HepG2 (cell line): ENCODE data around the gene PPP1R12B. TPM values are rescaled to one million over a fixed set of nuclear protein-coding genes. Genes with fewer than 3 reads are reported as not detected.

Experiments
- ATAC-seq: fragments of 200-7000 bp; cut with Tn5 transposase; 3 replicates; pipeline ENCODE4 v1.9.1; 2020; ENCODE audit warnings: mild to moderate bottlenecking, moderate library complexity
- BruUV-seq: library from RNA; stranded (reverse); fragments of 400-500 nt; replicated peaks from 2 replicates; lab custom pipeline; 2021; lab: Mats Ljungman, UMichigan
- CTCF ChIA-PET: fragments of 300-600 bp; formaldehyde crosslinking; extraction: SDS; loops from one replicate; lab custom pipeline; 2021; ENCODE audit warnings: low total read pairs, inconsistent platforms, low intra/inter-chr PET ratio; lab: Yijun Ruan, JAX
- POLR2A ChIA-PET: fragments of 350-600 bp; sonication (Branson Sonifier 250); formaldehyde crosslinking; loops from one replicate; lab custom pipeline; 2020; ENCODE audit warnings: antibody characterized with exemption, inconsistent platforms; lab: Yijun Ruan, JAX
- DNase-seq: peaks from one replicate; pipeline ENCODE4 v3.0.0-alpha.2; 2015; ENCODE audit warnings: low spot score
- FAIRE-seq: peaks from 3 replicates; lab custom pipeline; 2011; peaks lifted over from hg19 to GRCh38; lab: Jason Lieb, UNC
- H2AFZ ChIP-seq: one replicate; pipeline ENCODE4 v1.6.1; 2011; ENCODE audit warnings: low read length, inconsistent platforms
- H3K27ac ChIP-seq: fragments of 300-600 bp; 3 replicates; pipeline ENCODE4 v1.8.0; 2011; ENCODE audit warnings: mixed run types, mild to moderate bottlenecking, mixed read lengths, low read length, inconsistent platforms; ENCODE audit not compliant: insufficient read depth; ENCODE audit errors: extremely low read length
- H3K27me3 ChIP-seq, 2 experiments: fragments of 200-600 bp in 1 of 2; 2 replicates in 1 of 2; 3 replicates in 1 of 2; pipeline versions ENCODE4 v1.6.0 to v1.8.0; 2011; ENCODE audit warnings: low read length in 2 of 2, mild to moderate bottlenecking in 2 of 2, moderate library complexity in 2 of 2, inconsistent platforms in 1 of 2; ENCODE audit not compliant: insufficient read depth in 2 of 2, control insufficient read depth in 1 of 2
- H3K36me3 ChIP-seq, 2 experiments: fragments of 200-600 bp in 1 of 2; replicated peaks in 1 of 2; 2 replicates in 1 of 2; 3 replicates in 1 of 2; pipeline versions ENCODE4 v1.5.1 to v1.8.0; 2011; ENCODE audit warnings: low read length in 2 of 2, inconsistent platforms in 1 of 2; ENCODE audit not compliant: insufficient read depth in 2 of 2, control insufficient read depth in 1 of 2
- H3K4me1 ChIP-seq: 2 replicates; pipeline ENCODE4 v1.5.1; 2012; ENCODE audit warnings: low read length, inconsistent platforms; ENCODE audit not compliant: insufficient read depth
- H3K4me2 ChIP-seq: 2 replicates; pipeline ENCODE4 v1.6.0; 2011; ENCODE audit warnings: low read depth, low read length, inconsistent platforms
- H3K4me3 ChIP-seq, 3 experiments: fragments of 200-600 bp in 1 of 3; sonication (generic), shearing (Covaris generic) in 1 of 3; replicated peaks in 1 of 3; 2 replicates each; pipeline ENCODE4 v1.5.1; 2011 to 2016; ENCODE audit warnings: low read length in 3 of 3, inconsistent platforms in 2 of 3, low read depth in 2 of 3, mild to moderate bottlenecking in 2 of 3, control low read depth in 1 of 3, mixed read lengths in 1 of 3; ENCODE audit not compliant: insufficient read depth in 1 of 3
- H3K79me2 ChIP-seq: one replicate; pipeline ENCODE4 v1.6.1; 2011; ENCODE audit warnings: low read length, inconsistent platforms; ENCODE audit not compliant: insufficient read depth
- H3K9ac ChIP-seq: 2 replicates; pipeline ENCODE4 v1.6.0; 2011; ENCODE audit warnings: mild to moderate bottlenecking, low read depth, low read length, inconsistent platforms; ENCODE audit not compliant: insufficient read depth
- H3K9me3 ChIP-seq: 2 replicates; pipeline ENCODE4 v1.5.1; 2012; ENCODE audit warnings: mild to moderate bottlenecking, low read length
- H4K20me1 ChIP-seq: 2 replicates; pipeline ENCODE4 v1.6.0; 2011; ENCODE audit warnings: inconsistent platforms, mild to moderate bottlenecking, low read length, moderate library complexity; ENCODE audit not compliant: insufficient read depth
- BCL6 ChIP-seq: IDR thresholded peaks from 2 replicates; pipeline ENCODE4 v1.6.1; 2016; ENCODE audit warnings: missing genetic modification reagents, missing compliant biosample characterization
- FOSL1 ChIP-seq: sonication (generic); formaldehyde crosslinking; IDR thresholded peaks from 2 replicates; pipeline ENCODE4 v1.9.0; 2021; ENCODE audit warnings: missing genetic modification reagents, borderline replicate concordance
- PHF20 ChIP-seq: sonication (generic); formaldehyde crosslinking; IDR thresholded peaks from 2 replicates; pipeline ENCODE4 v1.5.0; 2020; ENCODE audit warnings: mild to moderate bottlenecking, missing genetic modification reagents
- PHF21A ChIP-seq: sonication (generic); formaldehyde crosslinking; IDR thresholded peaks from 2 replicates; pipeline ENCODE4 v1.5.0; 2020; ENCODE audit warnings: mild to moderate bottlenecking, missing genetic modification reagents
- POLR2A ChIP-seq, 2 experiments: IDR thresholded peaks; 2 replicates each; pipeline ENCODE4 v1.6.1; 2011; ENCODE audit warnings: low read depth in 2 of 2, low read length in 2 of 2, mild to moderate bottlenecking in 1 of 2, moderate library complexity in 1 of 2; ENCODE audit not compliant: insufficient read depth in 1 of 2
- RBAK ChIP-seq: sonication (generic); formaldehyde crosslinking; IDR thresholded peaks from 2 replicates; pipeline ENCODE4 v1.5.1; 2020; ENCODE audit warnings: mild to moderate bottlenecking, missing genetic modification reagents
- RBM39 ChIP-seq: fragments of 200-400 bp; formaldehyde crosslinking; IDR thresholded peaks from one replicate; pipeline ENCODE4 v1.6.1; 2018; ENCODE audit warnings: antibody characterized with exemption, mild to moderate bottlenecking, low read depth, low read length; ENCODE audit not compliant: poor library complexity, severe bottlenecking
- TCF7 ChIP-seq: sonication (generic); IDR thresholded peaks from 2 replicates; pipeline ENCODE4 v1.6.1; 2016; ENCODE audit warnings: antibody characterized with exemption, low read depth
- ZFP36L1 ChIP-seq: sonication (generic); formaldehyde crosslinking; IDR thresholded peaks from 2 replicates; pipeline ENCODE4 v1.8.0; 2022; ENCODE audit warnings: mild to moderate bottlenecking, missing genetic modification reagents, moderate library complexity
- ZNF235 ChIP-seq: sonication (generic); formaldehyde crosslinking; IDR thresholded peaks from 2 replicates; pipeline ENCODE4 v1.8.1; 2023; ENCODE audit warnings: mild to moderate bottlenecking, missing genetic modification reagents, borderline replicate concordance
- ZNF34 ChIP-seq: sonication (generic); formaldehyde crosslinking; IDR thresholded peaks from 2 replicates; pipeline ENCODE4 v1.4.0; 2020; ENCODE audit warnings: mild to moderate bottlenecking, missing genetic modification reagents, borderline replicate concordance
- ZNF543 ChIP-seq: sonication (generic); formaldehyde crosslinking; IDR thresholded peaks from 2 replicates; pipeline ENCODE4 v1.4.0; 2020; ENCODE audit warnings: mild to moderate bottlenecking, missing genetic modification reagents
- ZNF567 ChIP-seq: sonication (generic); formaldehyde crosslinking; IDR thresholded peaks from 2 replicates; pipeline ENCODE4 v1.8.1; 2023; ENCODE audit warnings: mild to moderate bottlenecking, missing genetic modification reagents, borderline replicate concordance
- ZNF766 ChIP-seq: sonication (generic); formaldehyde crosslinking; IDR thresholded peaks from 2 replicates; pipeline ENCODE4 v1.5.0; 2020; ENCODE audit warnings: missing genetic modification reagents, borderline replicate concordance
- ZNF841 ChIP-seq: sonication (generic); formaldehyde crosslinking; IDR thresholded peaks from 2 replicates; pipeline ENCODE4 v1.8.1; 2023; ENCODE audit warnings: missing genetic modification reagents, borderline replicate concordance
- WGBS: methylation state at CpG from one replicate; pipeline ENCODE4 v1.1.6; 2017; ENCODE audit warnings: low lambda C conversion rate; 5-methylcytosine and 5-hydroxymethylcytosine counted together
- in situ Hi-C: cut with HindIII; loops from 2 replicates; pipeline ENCODE4 v1.10.0; 2017; ENCODE audit warnings: low pct_unique_long_range_greater_than_20kb; ENCODE audit not compliant: extremely low pct_ligation_motif_present
- intact Hi-C: fragments of 100-400 bp; cut with micrococcal nuclease; formaldehyde crosslinking; loops from one replicate; pipeline ENCODE4 v1.10.0; 2022; ENCODE audit not compliant: unreplicated experiment
- polyA plus RNA-seq, 8 experiments: library from polyadenylated mRNA; depleted of rRNA in 3 of 8; stranded (reverse) in 7 of 8; unstranded in 1 of 8; fragments of >200 nt; fragmentation: Illumina TruSeq in 4 of 8; extraction: Trizol in 4 of 8; gene quantifications; 2 replicates each; pipeline versions ENCODE4 v1.2.1 to v1.2.3, GENCODE V29; 2011 to 2016; ENCODE audit warnings: low read depth in 4 of 8, missing spikeins in 1 of 8, mixed read lengths in 1 of 8; ENCODE audit not compliant: insufficient read depth in 1 of 8
- total RNA-seq, 5 experiments: library from RNA; depleted of rRNA; stranded (reverse); fragments of >200 nt; fragmentation: Illumina TruSeq; extraction: Trizol; gene quantifications; 2 replicates each; pipeline ENCODE4 v1.2.3, GENCODE V29; 2016; ENCODE audit warnings: low read depth in 1 of 5
- TF ChIP-seq, protein P1 (sequence below): sonication (generic); formaldehyde crosslinking; IDR thresholded peaks from 2 replicates; pipeline ENCODE4 v1.5.0; 2020; ENCODE audit warnings: missing genetic modification reagents

The PPP1R12B gene
- total and polyA plus RNA-seq, 2 of the 13 experiments (the other 11 are each of a cell fraction or from before 2014, with no cell fraction given) = 12.0 to 13.6 TPM

DNA sequence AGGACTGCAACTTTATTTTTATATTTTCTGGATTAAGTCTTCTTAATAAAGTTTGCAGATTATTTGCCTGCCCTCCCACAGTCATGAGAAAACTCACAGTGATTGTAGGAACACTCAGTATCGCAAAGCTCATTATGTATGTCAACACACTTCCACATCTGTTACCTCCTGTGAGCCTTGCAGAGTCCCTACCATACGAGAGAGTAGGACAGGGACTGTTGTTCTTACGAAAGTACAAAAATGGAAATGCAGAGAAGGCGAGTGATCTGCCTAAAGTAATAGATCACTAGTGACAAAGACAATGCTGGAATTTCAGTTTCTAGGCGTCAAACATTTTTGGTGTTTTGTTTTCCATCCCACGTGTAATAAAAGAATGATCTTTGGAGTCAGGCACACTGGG, 230.1 kb downstream of the PPP1R12B start:
- BruUV-seq = no TSS peak
- Histone ChIP-seq H3K27me3 (no peaks in the 10 kb centered on the region), H3K36me3 (peaks cover 2 to 15% of the 10 kb centered on the region in 2 experiments; a peak in 3 of 5 replicates), H2AFZ (no peak overlapping the region), H3K9me3 (no peaks in the 10 kb centered on the region), H3K9ac (no peak overlapping the region), H3K27ac (no peak overlapping the region), H3K4me3 (no peak overlapping the region), H3K79me2 (no peaks in the 10 kb centered on the region), H4K20me1 (no peaks in the 10 kb centered on the region), H3K4me2 (no peak overlapping the region), H3K4me1 (peaks cover 22% of the 10 kb centered on the region)
- FAIRE-seq = no peak
- ChIA-PET POLR2A (no interaction called here), CTCF (no interaction called here)
- intact Hi-C loops (no loop called here), in situ Hi-C loops (no loop called here)
- 84% methylated on average over 6 of the region's 6 CpGs for WGBS
- TF ChIP-seq ZNF766 (CRISPR knock-in tag) (no peak), POLR2A (IDR thresholded peaks at IDR 0.05; ENCODE audit: insufficient read depth in 1 of 2, low read depth in 2 of 2, low read length in 2 of 2) (no peak), PHF20 (no peak), ZNF235 (CRISPR knock-in tag) (no peak), PHF21A (no peak), ZNF34 (CRISPR knock-in tag) (no peak)
- TF ChIP-seq, protein P1, sequence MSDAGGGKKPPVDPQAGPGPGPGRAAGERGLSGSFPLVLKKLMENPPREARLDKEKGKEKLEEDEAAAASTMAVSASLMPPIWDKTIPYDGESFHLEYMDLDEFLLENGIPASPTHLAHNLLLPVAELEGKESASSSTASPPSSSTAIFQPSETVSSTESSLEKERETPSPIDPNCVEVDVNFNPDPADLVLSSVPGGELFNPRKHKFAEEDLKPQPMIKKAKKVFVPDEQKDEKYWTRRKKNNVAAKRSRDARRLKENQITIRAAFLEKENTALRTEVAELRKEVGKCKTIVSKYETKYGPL (CRISPR knock-in tag) = no peak
- no peak for ATAC-seq
- no peak for DNase-seq

DNA sequence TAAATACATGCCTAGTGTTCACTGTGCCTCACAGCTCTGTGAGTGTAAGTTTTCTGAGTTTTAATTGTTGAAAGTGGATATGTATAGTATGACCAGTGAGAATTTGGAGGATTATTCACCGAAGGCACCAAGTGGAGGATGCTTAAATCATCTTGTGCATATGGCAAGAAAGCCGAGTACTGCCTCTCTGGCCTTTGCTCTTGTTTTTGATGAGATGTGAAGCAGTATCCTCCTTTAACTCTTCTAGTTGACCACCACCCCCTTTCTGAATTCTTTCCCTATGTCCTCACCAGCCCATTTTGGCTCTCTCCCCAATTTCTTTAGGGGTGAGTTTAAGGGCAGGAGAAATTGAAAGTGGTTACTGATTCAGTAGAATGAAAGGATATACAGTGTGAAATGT, 231.3 kb downstream of the PPP1R12B start:
- intact Hi-C loops (no loop called here), in situ Hi-C loops (no loop called here)
- ChIA-PET CTCF (no interaction called here), POLR2A (no interaction called here)
- no peak for DNase-seq
- Histone ChIP-seq H3K9me3 (no peaks in the 10 kb centered on the region), H3K79me2 (no peaks in the 10 kb centered on the region), H3K4me2 (no peak overlapping the region), H3K4me3 (no peak overlapping the region), H2AFZ (no peak overlapping the region), H3K4me1 (peaks cover 22% of the 10 kb centered on the region), H3K9ac (no peak overlapping the region), H4K20me1 (no peaks in the 10 kb centered on the region), H3K27ac (no peak overlapping the region), H3K27me3 (no peaks in the 10 kb centered on the region), H3K36me3 (peaks cover 2 to 15% of the 10 kb centered on the region in 2 experiments; a peak in 3 of 5 replicates)
- TF ChIP-seq ZFP36L1 (CRISPR knock-in tag) (no peak), ZNF543 (CRISPR knock-in tag) (no peak), ZNF567 (CRISPR knock-in tag) (no peak), BCL6 (CRISPR knock-in tag) (no peak), TCF7 (no peak), FOSL1 (no peak), RBM39 (no peak), RBAK (CRISPR knock-in tag) (no peak), ZNF841 (no peak)
- no TSS peak for BruUV-seq
- no peak for ATAC-seq
- WGBS = 94% methylated on average over 2 of the region's 2 CpGs
- FAIRE-seq = no peak
